Pancreas (tissue), 10 donors: ENCODE data around the gene BCL7A. TPM values are rescaled to one million over a fixed set of nuclear protein-coding genes. Genes with fewer than 3 reads are reported as not detected.
"Not testable (repeated sequence)": the region's sequence is repeated elsewhere in the genome, so short reads cannot be mapped to it uniquely, and the experiment has no call there.

ENCODE experiments used
- ATAC-seq, 4 donors: fragments of 200-7000 bp; cut with Tn5 transposase; one replicate each; pipeline versions ENCODE4 v1.8.0 to v1.9.1; 2020; ENCODE audit warnings: mild to moderate bottlenecking in 4 of 4, moderate library complexity in 4 of 4
- DNase-seq, 6 donors: peaks; one replicate each; pipeline ENCODE4 v3.0.0-alpha.2; 2020
- FAIRE-seq: peaks from 2 replicates; lab custom pipeline; 2012; peaks lifted over from hg19 to GRCh38; lab: Jason Lieb, UNC
- H3K27ac ChIP-seq, 4 donors: fragments of 200-600 bp; sonication (generic); 1 replicate in 3 of 4; 2 replicates in 1 of 4; pipeline versions ENCODE4 v1.5.0 to v1.8.0; 2020
- H3K27me3 ChIP-seq, 4 donors: fragments of 200-600 bp; one replicate each; pipeline ENCODE4 v1.8.0; 2021
- H3K36me3 ChIP-seq, 3 donors: fragments of 200-600 bp; sonication (generic) in 1 of 3; one replicate each; pipeline versions ENCODE4 v1.5.0 to v1.8.0; 2020 to 2021
- H3K4me1 ChIP-seq, 3 donors: fragments of 200-600 bp; one replicate each; pipeline ENCODE4 v1.8.0; 2021
- H3K4me3 ChIP-seq, 4 donors: fragments of 200-600 bp; sonication (generic) in 2 of 4; one replicate each; pipeline versions ENCODE4 v1.5.0 to v1.8.0; 2020 to 2021
- H3K9me3 ChIP-seq, 4 donors: fragments of 200-600 bp; one replicate each; pipeline ENCODE4 v1.8.0; 2021
- CTCF ChIP-seq, 4 donors: fragments of 200-600 bp; sonication (generic) in 3 of 4; IDR thresholded peaks; one replicate each; pipeline versions ENCODE4 v1.5.0 to v1.8.0; 2021; ENCODE audit warnings: antibody characterized with exemption in 4 of 4
- WGBS, 2 donors: extraction: QIAGEN DNeasy Blood & Tissue Kit; methylation state at CpG; one replicate each; pipeline ENCODE4 v1.1.7; 2013; 5-methylcytosine and 5-hydroxymethylcytosine counted together
- intact Hi-C, 3 donors: fragments of 100-400 bp; cut with DNase I; formaldehyde crosslinking; loops; one replicate each; pipeline versions ENCODE4 v1.11.1 to v1.14.2; 2022
- polyA plus RNA-seq, 2 donors: library from polyadenylated mRNA; stranded (reverse); fragments of 200-250 nt; gene quantifications; one replicate each; pipeline ENCODE4 v1.2.3, GENCODE V29; 2013
- total RNA-seq, 6 donors: library from RNA; stranded (reverse); fragmentation: NEBNext Ultra II Directional in 4 of 6; extraction: Animal tissue kit (Norgen Biotek cat#: 25700) in 4 of 6; gene quantifications; one replicate each; pipeline versions ENCODE4 v1.2.1 to v1.2.4, GENCODE V29; 2021 to 2023
- donor health status: healthy with polysubstance abuse.
- donor health status: DM: no; HTN: no; CAD: no; lungs with moderate emphysema.
- donor health status: DM: no; HTN: no; CAD: no.
- donor health status: control.
- donor health status: control.
- donor health status: Bipolar disorder and iron deficiency.
- donor health status: DM: yes; HTN: yes; CAD: no.
- donor health status: DM: no; HTN: no; CAD: no.
- donor health status: DM: no; HTN: no; CAD: no.
- donor health status: DM: yes; HTN: yes; CAD: no.

BCL7A gene
- total and polyA plus RNA-seq, 8 donors, result 6.9 to 13.4 (median 9.0) TPM

GRCh38 chr12:122102331-122102730 is 80.6 kb downstream of the BCL7A start:
- Histone ChIP-seq H3K4me3 (no peak overlapping the region), H3K27me3 (no peaks in the 10 kb centered on the region), H3K4me1 (peaks cover 52 to 73% (median 61%) of the 10 kb centered on the region in 3 donors), H3K9me3 (no peaks in the 10 kb centered on the region), H3K27ac (no peak overlapping the region), H3K36me3 (no peaks in the 10 kb centered on the region)
- intact Hi-C loops, result no loop called here
- 66 to 73% methylated on average over 3 of the region's 3 CpGs for WGBS, 2 donors
- DNase-seq (peak in 1 of 6 donors; percentile 22), FAIRE-seq (no peak), ATAC-seq (no peak)
- no peak for TF ChIP-seq CTCF (IDR thresholded peaks at IDR 0.05)

GRCh38 chr12:122104844-122105243 is 83.2 kb downstream of the BCL7A start:
- DNase-seq, result no peak
- H3K4me1 ChIP-seq, result peaks cover 38 to 67% (median 58%) of the 10 kb centered on the region in 3 donors

GRCh38 chr12:122105496-122105895 is 83.8 kb downstream of the BCL7A start:
- H3K27ac ChIP-seq, H3K36me3 ChIP-seq, intact Hi-C loops, H3K9me3 ChIP-seq, ATAC-seq, H3K4me3 ChIP-seq, FAIRE-seq, H3K27me3 ChIP-seq: not testable (repeated sequence)
- WGBS, 2 donors, result 65 to 69% methylated on average over 11 of the region's 11 CpGs
- peak in 2 of 6 donors; percentile 11 to 28 for DNase-seq
- peaks cover 31 to 61% (median 51%) of the 10 kb centered on the region in 3 donors for H3K4me1 ChIP-seq

More at GRCh38 chr12:122104844-122105243, 83.2 kb downstream of the BCL7A start:
- Histone ChIP-seq H3K27ac (no peak overlapping the region), H3K27me3 (no peaks in the 10 kb centered on the region), H3K9me3 (no peaks in the 10 kb centered on the region), H3K4me3 (no peak overlapping the region), H3K36me3 (no peaks in the 10 kb centered on the region)
- no peak for TF ChIP-seq CTCF (IDR thresholded peaks at IDR 0.05)
- WGBS, 2 donors, result 71 to 78% methylated on average over 7 of the region's 7 CpGs
- FAIRE-seq, result no peak
- ATAC-seq, result no peak
- intact Hi-C loops, result no loop called here

- FAIRE-seq (no peak), DNase-seq (peak in 4 of 6 donors; percentile 57 to 70 (median 63)), ATAC-seq (peak; percentile 26 to 60 (median 50))
- TF ChIP-seq CTCF (IDR thresholded peaks at IDR 0.05), result no peak
- intact Hi-C loops, result no loop called here
- Histone ChIP-seq H3K4me3 (no peak overlapping the region), H3K9me3 (no peaks in the 10 kb centered on the region), H3K36me3 (no peaks in the 10 kb centered on the region), H3K4me1 (peaks cover 24 to 62% (median 50%) of the 10 kb centered on the region in 3 donors), H3K27me3 (no peaks in the 10 kb centered on the region), H3K27ac (peak overlapping the region in 2 of 4 donors; percentile 1 to 11)
- 33 to 35% methylated on average over 8 of the region's 8 CpGs for WGBS, 2 donors
Observed at GRCh38 chr12:122106843-122107242, 85.2 kb downstream of the BCL7A start.

GRCh38 chr12:122107261-122107660 is 85.6 kb downstream of the BCL7A start:
- no peaks in the 10 kb centered on the region for H3K27me3 ChIP-seq
- H3K27ac ChIP-seq, result peak overlapping the region in 2 of 4 donors; percentile 8 to 11
- no peaks in the 10 kb centered on the region for H3K9me3 ChIP-seq
- no peak overlapping the region for H3K4me3 ChIP-seq
- DNase-seq (no peak), ATAC-seq (peak in 1 of 4 donors; percentile 8), FAIRE-seq (no peak)
- no peaks in the 10 kb centered on the region for H3K36me3 ChIP-seq
- TF ChIP-seq CTCF (IDR thresholded peaks at IDR 0.05), result no peak
- intact Hi-C loops, result no loop called here
- peaks cover 29 to 63% (median 47%) of the 10 kb centered on the region in 3 donors for H3K4me1 ChIP-seq
- 58 to 59% methylated on average over 6 of the region's 6 CpGs for WGBS, 2 donors
